ENCODE data around the gene SORT1. TPM values are rescaled to one million over a fixed set of nuclear protein-coding genes. Genes with fewer than 3 reads are reported as not detected.

Gene SORT1
- total and polyA plus RNA-seq, 2 of the 8 experiments (the other 6 are each of a cell fraction or from before 2014, with no cell fraction given) = 18.7 to 69.6 TPM

- Histone ChIP-seq H3K27ac (ENCODE audit: low read depth, low read length) (no peak overlapping the region), H3K27me3 (replicated peaks in 1 of 4; ENCODE audit: control insufficient read depth in 3 of 4, extremely low read depth in 1 of 4, insufficient read depth in 3 of 4, low read length in 3 of 4) (no peaks in the 10 kb centered on the region), H3K4ac (replicated peaks; ENCODE audit: insufficient read length, low read depth, low read length) (no peak overlapping the region), H3K4me1 (replicated peaks in 1 of 4; ENCODE audit: control insufficient read depth in 3 of 4, insufficient read depth in 4 of 4, low read length in 3 of 4) (peaks cover 0 to 3% (median 0%) of the 10 kb centered on the region in 4 experiments; a peak in 2 of 7 replicates), H3K23ac (ENCODE audit: insufficient read length) (no peak overlapping the region), H3K36me3 (ENCODE audit: control insufficient read depth in 2 of 4, insufficient read depth in 4 of 4, low read length in 3 of 4) (no peaks in the 10 kb centered on the region), H2AFZ (ENCODE audit: low read length) (no peak overlapping the region), H4K91ac (replicated peaks; ENCODE audit: insufficient read length, low read length) (no peak overlapping the region), H4K20me1 (replicated peaks in 1 of 2; ENCODE audit: control insufficient read depth in 1 of 2, insufficient read depth in 2 of 2, low read length in 2 of 2) (peaks cover 0 to 5% of the 10 kb centered on the region in 2 experiments), H3K9ac (replicated peaks in 1 of 4; ENCODE audit: extremely low read depth in 1 of 4, low read depth in 3 of 4, low read length in 3 of 4) (no peak overlapping the region), H3K14ac (ENCODE audit: insufficient read length) (no peak overlapping the region), H2BK12ac (ENCODE audit: low read depth, low read length) (no peak overlapping the region), H3K4me2 (ENCODE audit: insufficient read depth in 1 of 2, low read depth in 2 of 2, low read length in 2 of 2) (no peak overlapping the region), H4K8ac (ENCODE audit: extremely low read depth, insufficient read depth, low read length) (no peak overlapping the region), H3K56ac (replicated peaks; ENCODE audit: insufficient read length, low read depth, low read length) (no peak overlapping the region), H3K23me2 (ENCODE audit: low read depth, low read length) (no peaks in the 10 kb centered on the region), H3K9me3 (ENCODE audit: insufficient read depth in 2 of 2, low read depth in 1 of 2, low read length in 1 of 2) (no peaks in the 10 kb centered on the region), H2BK15ac (ENCODE audit: low read length) (no peak overlapping the region), H2AK5ac (ENCODE audit: low read depth, low read length) (no peak overlapping the region), H2BK20ac (ENCODE audit: low read length) (no peak overlapping the region), H2BK120ac (replicated peaks; ENCODE audit: low read depth, low read length) (no peak overlapping the region), H3K4me3 (ENCODE audit: extremely low read depth in 1 of 4, insufficient read depth in 2 of 4, low read depth in 3 of 4, low read length in 4 of 4) (no peak overlapping the region), H3K79me1 (ENCODE audit: low read depth, low read length) (peaks cover 3% of the 10 kb centered on the region; the same call in 1 of the 2 replicates), H3K18ac (ENCODE audit: extremely low read depth, low read length) (no peak overlapping the region), H3K79me2 (ENCODE audit: control insufficient read depth in 1 of 2, insufficient read depth in 2 of 2, low read length in 2 of 2) (peaks cover 3 to 83% of the 10 kb centered on the region in 2 experiments; a peak in 3 of 4 replicates), H2BK5ac (ENCODE audit: low read depth, low read length) (no peak overlapping the region), H4K5ac (ENCODE audit: insufficient read length, low read depth, low read length) (no peak overlapping the region)
- POLR2A ChIA-PET (ENCODE audit: partially characterized antibody) = no interaction called here
- DNase-seq (ENCODE audit: low read depth in 1 of 2, low spot score in 2 of 2) = no peak
- CTCF ChIA-PET (ENCODE audit: partially characterized antibody) = interaction anchor here (0.9 kb wide), 1 partner anchor 81 kb away, joined by 3 read pairs; no protein-coding TSS in a partner anchor
- FAIRE-seq = no peak
- WGBS, 2 experiments (ENCODE audit: extremely low coverage in 1 of 2, insufficient coverage in 1 of 2, insufficient read length in 1 of 2, insufficient replicate concordance in 2 of 2, low coverage in 1 of 2, low lambda C conversion rate in 2 of 2, missing lambda C conversion rate in 1 of 2) = 91% methylated on average over 4 of the region's 4 CpGs; no CpG with 5 or more reads in 1 of the 2 experiments
- no peak for TF ChIP-seq NRF1 (IDR thresholded peaks at IDR 0.05; ENCODE audit: low read depth, low read length)
- TF ChIP-seq MAX (IDR thresholded peaks at IDR 0.05) = no peak
- TF ChIP-seq PHF8 (conservative IDR thresholded peaks at IDR 0.05; ENCODE audit: low read depth, low read length) = no peak
- no peak for TF ChIP-seq TAF1 (IDR thresholded peaks at IDR 0.05; ENCODE audit: low read depth, low read length)
- TF ChIP-seq MAFK (IDR thresholded peaks at IDR 0.05; ENCODE audit: low read depth, low read length) = no peak
- no peak for TF ChIP-seq CEBPB (IDR thresholded peaks at IDR 0.05; ENCODE audit: low read depth, low read length)
- no peak for TF ChIP-seq BACH1 (IDR thresholded peaks at IDR 0.05; ENCODE audit: low read length)
- no peak for TF ChIP-seq CBX5 (IDR thresholded peaks at IDR 0.05; ENCODE audit: low read depth, low read length)
- TF ChIP-seq SRF (IDR thresholded peaks at IDR 0.05; ENCODE audit: low read depth, low read length) = no peak
- no peak for TF ChIP-seq TCF12 (IDR thresholded peaks at IDR 0.05; ENCODE audit: low read depth, low read length)
- TF ChIP-seq NANOG (IDR thresholded peaks at IDR 0.05; ENCODE audit: insufficient read depth, low read depth, low read length, poor library complexity, severe bottlenecking) = no peak
- TF ChIP-seq HDAC2 (IDR thresholded peaks at IDR 0.05; ENCODE audit: borderline replicate concordance in 1 of 2, low read depth in 2 of 2, low read length in 2 of 2) = no peak
- no peak for TF ChIP-seq CTBP2 (IDR thresholded peaks at IDR 0.05; ENCODE audit: borderline replicate concordance, insufficient read depth, insufficient read length, low read length)
- no peak for TF ChIP-seq TEAD4 (IDR thresholded peaks at IDR 0.05; ENCODE audit: low read depth, low read length)
Observed at GRCh38 chr1:109377698-109378097, 20.0 kb downstream of the SORT1 start.
